NCI-H2107 (cell line): ENCODE data around the gene ADCY5.
A peak's percentile ranks its signal among the peaks of the same experiment; 100 is the strongest.
"Not testable (repeated sequence)": the region's sequence is repeated elsewhere in the genome, so short reads cannot be mapped to it uniquely, and the experiment has no call there.

Experiments
- DNase-seq: peaks from one replicate; lab custom pipeline; 2025; lab: John Stamatoyannopoulos, UW

Gene ADCY5

DNA sequence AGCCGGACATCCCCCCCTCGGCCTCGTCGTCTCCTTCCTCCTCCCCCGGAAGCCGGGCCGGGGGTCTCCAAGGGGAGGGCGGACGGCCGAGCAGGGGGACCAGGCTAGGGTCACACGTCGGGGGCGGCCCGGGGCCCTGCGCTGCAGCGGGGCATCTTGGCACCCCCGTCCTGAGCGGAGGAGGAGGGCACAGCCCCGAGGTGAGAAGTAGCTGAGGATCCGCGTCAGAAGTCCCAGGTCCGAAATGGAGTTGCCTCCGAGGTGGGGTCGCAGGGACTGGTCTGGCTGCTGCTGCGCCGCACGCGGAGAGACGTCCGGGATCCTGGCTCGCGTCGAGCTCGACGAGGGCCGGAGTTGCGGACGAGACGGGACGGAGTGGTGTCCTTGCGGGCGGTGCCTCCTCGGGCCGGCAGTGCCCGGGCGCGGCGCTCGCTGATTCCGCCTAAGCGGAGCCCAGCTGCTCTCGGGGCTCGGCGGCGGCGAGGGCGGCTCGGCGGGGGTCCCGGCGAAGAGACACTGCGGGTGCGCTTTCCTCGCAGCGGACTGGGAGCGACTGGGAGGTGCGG, at the start of gene ADCY5:
TSS of gene ADCY5 (minus strand) at position 555 of the 566 bp plus-strand sequence. CDS start at position 10, 545 bp downstream.
- DNase-seq = no peak

DNA sequence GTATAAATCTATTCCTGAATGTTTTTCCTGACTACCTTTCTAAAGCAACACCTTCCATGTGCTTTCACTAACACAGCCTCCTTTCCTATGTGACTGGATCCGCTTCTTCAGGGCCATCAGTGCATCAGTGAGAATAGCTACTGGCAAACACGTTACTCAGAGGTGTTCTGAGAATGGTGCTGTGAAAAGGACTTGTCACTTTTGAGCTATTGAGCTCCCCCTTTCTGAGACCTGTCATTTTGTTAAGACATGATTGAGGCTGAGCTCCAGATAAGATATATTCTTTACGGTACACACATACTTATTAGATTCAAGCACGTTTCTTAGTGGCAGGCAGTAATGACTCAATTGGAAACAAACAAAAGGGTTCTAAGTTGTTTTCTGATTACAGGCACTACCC, 45.0 kb upstream of the ADCY5 start:
- DNase-seq = no peak

DNA sequence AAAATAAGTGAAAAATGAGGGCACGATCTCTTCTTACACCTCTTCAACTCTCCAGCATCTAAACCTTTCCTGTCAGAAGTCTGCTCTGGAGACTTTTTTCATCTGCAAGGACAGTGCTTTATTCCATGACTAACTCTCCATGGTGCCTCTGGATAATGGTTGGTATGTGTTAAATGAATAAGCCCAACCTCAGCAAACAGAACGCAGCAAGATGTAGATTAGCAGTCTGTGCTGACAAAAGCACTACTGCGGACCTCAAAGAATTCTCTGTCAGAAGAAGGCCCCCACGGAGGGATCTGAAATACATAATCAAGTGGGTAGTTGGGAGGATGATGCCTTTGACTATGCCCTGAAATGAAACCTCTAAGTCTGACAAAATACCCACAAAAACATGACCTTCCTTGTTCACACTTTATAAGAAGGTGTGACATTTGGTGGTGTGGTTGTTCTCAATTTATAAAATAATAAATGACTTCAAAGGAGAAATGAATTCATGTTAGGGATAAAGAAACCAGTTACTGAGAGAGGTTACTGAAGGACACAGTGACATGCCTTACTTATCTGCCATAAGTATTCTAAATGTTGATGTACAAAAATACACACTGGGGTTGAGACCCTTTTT, 43.2 kb upstream of the ADCY5 start:
- DNase-seq = no peak

DNA sequence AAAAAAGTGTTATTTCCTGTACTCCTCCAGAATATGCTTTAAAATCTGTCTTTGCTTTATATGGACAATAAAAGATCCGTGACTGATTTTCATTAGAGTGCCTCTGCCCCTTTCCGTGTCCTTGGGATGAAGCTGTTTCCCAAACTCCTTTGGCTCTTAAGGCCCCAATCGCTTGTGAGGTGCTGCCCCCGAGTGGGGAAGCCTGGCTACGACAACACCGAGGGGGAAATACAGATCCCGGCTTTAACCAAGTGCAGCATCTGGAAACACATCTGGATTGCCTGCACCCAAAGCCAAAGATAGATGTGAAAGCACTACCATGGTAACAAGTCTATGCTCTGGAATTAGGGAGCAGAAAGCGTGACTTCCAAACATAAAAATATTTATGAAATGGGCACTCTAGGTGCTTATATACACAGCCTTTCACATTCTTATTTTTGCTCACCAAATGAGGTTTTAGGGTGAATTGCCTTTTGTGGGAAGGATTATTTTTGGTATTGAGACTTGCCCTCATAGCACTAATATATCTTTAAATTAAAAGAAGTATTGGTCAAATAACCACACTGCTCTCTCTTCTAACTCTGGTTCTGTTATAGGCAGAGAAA, 40.6 kb upstream of the ADCY5 start:
- DNase-seq = peak; percentile 22

DNA sequence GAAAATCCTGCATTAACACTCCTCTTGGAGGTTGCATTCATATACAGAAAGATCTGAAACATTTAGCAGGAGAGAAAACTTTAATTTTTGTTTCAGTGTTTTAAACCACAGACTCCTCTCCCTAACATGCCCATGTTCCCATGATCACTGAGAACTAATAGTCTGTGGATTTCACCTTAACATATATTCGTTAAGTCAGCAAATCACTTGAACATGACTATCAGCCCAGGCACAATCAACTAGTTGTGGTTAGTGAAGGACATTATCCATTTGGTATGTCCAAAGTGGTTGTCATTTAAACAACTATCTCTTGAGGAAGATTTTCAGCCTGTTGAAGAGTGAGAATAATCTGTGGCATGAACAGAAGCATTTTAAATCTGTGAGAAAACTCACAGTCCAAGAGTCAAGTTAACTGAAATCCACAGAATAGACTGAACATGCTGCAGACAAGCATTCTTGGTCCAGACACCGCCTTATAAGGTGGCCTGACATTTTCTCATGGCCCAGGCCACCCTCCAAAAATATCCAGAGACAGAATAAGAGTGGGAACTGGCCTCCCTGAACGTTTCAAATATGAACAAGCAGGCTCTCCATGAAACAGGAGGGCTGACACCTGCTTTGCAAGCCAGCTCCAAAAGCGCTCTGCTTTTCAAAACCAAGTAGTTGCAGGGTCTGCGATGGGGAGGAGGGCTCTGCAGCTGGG, 39.9 kb upstream of the ADCY5 start:
- no peak for DNase-seq

DNA sequence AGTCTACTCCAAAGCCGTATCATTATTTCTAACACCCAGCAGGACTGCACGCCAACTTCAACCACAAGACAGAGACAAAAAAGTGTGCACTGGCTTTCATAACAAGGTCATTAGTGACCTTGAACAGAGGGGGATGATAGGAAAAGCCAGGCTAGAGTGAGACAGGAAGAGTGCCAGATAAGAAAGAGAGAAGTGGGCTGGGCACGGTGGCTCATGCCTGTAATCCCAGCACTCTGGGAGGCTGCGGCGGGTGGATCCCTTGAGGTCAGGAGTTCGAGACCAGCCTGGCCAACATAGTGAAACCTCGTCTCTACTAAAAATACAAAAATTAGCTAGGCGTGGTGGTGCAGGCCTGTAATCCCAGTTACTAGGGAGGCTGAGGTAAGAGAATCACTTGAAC, 38.2 kb upstream of the ADCY5 start:
- not testable (repeated sequence) for DNase-seq

DNA sequence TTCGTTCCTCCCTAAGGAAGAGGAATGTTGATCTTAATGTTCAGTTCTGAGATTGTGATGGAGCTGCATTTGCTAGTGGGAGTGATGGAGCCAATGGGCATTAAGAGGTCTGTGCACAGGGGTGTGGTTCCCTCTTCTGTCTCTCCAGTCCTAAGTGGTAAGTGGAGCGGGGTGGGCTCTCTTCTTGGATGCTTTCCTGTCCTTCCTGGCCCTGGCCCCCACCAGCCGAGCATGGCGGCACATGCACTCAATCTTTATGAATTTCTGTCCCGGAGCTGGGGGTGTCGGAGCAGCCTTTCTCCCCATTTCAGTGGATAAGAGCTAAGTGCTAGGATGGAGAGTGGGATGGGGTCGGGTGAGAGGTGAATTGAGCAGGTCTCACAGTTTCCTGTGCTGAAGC, 37.6 kb upstream of the ADCY5 start:
- no peak for DNase-seq

DNA sequence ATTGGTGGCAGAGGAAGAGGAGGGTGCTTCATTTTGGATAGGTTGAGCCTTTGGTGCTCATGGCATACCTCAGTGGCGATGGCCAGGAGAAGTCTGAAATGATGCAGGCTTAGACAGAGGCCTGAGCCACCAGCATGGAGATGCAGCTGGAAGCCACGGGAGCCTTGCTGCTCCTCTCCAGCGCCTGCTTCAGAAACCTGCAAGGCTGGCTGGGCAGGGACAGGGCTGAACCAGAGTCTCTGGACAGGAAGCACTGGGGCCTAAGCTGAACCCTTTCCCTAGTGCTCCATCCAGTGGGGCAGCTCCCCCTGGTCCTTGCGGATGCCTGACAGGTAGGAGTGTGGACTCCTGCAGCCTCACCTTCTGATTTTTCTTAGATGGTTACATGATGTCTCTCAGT, 36.7 kb upstream of the ADCY5 start:
- no peak for DNase-seq

DNA sequence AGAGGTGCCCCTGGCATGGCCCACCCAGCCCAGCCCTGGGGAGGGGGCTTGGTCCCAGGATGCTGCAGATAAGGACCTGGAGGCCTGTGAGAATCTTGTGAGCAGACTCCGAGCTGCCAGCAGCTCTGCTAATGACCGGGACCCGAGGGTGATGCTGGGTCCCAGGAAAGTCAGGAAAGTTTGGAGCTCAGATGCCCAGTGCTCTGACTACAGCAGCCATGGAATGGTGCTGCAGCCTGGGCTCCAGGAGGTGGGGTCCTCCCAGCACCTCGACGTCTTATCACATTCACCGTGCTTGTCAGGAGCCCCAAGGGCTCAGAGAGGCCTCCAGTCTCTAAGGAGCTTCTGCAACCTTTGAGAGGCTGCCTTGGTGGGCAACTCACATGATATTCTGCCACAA, 34.3 kb upstream of the ADCY5 start:
- no peak for DNase-seq

DNA sequence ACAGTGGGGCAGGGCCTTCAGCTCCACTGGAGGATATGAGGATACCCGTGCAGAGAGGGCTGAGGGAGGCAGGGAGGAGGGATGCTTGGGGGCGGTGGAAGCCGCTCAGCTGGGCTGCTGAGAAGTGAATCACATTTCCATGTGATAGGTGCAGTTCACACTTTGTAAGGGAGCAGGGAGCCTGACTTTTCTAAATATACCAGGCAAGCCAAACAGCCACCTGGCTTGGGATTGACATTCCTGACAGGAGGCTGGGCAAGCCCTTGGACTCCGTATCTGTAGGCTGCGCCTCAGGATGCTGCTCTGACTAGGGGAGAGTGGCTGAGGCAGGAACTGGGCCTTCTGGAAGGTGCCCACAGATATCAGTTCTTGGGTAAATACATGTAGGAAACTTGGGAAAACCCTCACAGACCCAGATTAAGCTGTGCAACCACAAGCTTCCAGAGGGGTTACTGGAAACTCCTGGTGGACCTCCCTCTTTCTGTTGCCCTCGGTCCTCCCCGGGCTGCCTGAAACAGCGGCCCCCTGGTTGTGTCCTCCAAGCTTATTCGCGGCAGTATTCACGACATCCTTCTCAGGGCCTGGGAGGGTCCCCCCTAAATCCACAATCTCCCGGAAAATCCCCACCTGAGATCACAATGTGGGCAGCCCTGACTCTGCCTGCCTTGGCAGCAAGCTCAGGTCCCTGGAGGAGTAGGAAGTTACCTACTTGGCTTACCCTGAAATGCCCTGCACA, 33.0 kb upstream of the ADCY5 start:
- no peak for DNase-seq

DNA sequence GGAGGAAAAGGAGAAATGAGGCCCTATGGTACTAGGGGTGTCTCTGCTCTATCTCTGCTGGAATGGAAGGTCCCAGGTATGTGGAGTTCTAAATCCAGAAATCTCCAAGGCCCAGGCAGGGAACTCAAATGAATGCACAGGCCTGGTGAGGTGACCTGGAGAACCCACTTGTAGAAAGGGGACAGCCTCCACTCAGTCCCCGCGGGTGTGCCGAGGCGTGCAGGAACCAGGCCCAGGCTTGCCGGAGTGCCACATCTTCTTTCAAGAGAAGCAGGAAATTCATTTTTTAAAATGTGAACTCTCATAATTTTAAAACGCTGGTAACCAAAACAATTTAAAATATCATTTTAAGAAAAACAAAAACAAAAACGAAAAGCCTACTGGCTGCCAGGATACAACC, 32.2 kb upstream of the ADCY5 start:
- DNase-seq = no peak

DNA sequence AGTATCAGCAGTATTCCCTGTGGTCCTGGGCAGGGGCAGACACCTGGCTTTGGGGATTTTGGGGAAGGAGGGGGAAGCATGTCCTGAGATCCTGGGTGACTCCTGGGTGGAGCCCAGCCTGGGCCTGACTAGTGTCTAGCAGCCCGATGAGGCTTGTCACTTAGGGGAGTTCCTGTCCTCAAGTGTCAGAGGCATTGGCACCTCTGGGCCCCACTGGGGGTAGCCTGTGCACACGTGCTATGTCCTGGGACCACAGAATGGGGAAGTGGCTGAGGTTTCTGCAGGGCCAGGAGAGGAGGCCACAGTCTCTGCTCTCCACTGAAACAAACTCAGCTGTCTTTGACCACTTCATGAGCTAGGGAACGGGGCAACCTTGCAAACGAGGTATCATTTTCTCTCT, 31.5 kb upstream of the ADCY5 start:
- no peak for DNase-seq

DNA sequence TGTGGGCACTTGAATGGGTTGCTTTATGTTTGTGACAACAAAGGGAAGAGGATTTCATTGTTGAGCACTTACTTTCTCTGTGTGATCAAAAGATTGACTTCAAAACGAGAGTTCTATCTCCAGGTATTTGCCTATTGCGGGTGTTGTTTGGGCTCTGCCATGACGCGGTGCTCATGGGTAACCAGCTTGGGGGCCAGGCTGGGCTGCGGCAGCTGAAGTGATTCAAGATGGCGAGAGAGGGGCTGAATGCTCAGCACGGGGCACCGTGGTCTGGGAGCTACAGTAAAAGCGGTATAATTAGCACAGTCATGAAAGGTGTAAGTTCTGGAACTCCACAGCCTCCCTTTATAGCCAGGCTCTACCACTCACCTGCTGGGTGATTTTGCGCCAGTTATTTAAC, 31.0 kb upstream of the ADCY5 start:
- no peak for DNase-seq

DNA sequence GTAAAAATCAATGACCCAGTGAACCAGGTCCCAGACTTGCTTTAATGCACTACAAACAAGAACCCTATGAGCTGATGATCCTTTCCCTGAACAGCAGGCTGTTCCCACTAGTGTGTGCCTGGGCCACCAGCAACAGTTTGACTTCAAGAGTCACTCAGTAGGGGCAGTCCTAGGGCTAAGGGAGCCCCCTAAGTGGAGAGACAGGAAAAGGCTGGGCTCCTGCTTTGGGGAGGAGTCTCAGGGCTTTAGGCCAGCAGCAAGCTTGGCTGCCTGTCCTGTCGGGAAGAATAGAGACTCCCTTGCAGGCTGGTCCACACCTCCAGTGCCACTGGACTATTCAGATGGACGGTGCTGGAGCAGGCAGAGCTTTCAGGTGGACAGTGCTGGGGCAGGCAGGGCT, 29.4 kb upstream of the ADCY5 start:
- DNase-seq = no peak

DNA sequence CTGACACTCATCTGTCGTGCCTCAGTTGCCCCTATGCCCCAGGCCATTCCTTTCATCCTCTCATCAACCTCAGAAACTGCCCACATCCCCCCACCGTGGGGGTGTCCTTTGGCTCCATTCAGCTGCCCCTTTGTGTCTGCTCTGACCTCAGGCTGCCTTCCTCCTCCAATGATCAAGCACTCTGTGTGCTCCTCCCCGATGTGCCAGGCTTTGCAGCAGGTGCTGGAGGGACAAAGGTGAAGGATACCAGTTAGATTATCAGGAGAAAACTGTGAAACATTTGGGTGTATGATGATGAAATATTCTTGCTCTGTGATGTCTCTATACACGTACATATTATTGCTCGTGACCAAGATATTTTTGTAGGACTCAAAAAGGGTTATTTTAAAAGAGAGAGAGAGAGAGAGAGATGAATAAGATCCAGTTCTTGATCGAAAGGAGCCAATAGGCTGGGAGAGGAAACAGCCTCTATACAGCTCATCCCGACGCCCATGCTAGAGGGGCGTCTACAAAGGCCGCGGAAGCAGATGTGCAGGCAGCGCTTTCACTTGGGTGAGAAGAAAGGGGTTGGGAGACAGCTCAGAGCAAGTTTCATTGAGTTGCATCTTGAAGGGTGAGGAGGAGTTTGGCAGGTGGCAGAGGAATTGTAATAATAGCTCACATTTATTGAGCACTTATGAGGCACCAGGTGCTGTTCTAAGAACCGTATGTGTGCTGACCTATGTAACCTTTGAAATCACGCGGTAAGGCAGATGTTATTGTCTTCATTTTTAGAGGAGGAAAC, 28.3 kb upstream of the ADCY5 start:
- DNase-seq = no peak

DNA sequence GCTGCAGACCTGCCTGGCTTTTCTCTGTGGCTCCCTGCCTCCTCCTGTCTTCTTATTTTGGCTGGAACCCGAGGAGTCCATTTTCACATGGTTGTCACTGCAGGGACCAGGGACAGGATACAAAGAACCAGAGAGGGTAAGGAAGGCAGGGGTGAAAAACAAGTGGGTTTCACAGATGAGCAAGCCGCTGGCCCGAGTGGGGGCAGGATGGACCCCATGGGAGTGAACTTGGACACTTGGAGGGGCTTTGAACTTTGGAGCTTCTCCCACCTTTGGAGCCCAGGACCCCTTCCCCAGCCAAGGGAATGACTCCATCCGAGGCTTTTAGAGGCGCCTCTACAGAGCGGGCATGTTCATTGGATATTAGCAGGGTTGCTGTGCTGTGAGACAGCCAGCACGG, 26.9 kb upstream of the ADCY5 start:
- DNase-seq = no peak

DNA sequence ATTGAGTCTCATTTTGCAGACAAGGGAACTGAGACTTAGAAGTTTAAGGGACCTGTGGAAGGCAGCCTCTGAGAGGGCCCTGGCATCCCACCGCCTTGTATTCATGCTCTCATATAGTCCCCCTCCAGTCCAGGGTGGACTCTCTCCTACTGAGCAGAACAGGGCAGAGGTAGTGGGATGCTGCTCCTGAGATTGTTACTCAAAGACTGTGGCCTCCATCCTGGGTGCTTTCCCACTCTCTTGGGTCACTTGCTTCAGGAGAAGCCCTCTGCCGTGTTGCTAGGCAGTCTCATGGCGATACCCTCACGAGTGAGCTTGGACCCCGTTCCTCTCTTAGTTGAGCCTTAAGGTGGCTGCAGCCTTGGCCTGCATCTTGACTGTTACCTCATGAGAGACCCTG, 22.2 kb upstream of the ADCY5 start:
- no peak for DNase-seq

DNA sequence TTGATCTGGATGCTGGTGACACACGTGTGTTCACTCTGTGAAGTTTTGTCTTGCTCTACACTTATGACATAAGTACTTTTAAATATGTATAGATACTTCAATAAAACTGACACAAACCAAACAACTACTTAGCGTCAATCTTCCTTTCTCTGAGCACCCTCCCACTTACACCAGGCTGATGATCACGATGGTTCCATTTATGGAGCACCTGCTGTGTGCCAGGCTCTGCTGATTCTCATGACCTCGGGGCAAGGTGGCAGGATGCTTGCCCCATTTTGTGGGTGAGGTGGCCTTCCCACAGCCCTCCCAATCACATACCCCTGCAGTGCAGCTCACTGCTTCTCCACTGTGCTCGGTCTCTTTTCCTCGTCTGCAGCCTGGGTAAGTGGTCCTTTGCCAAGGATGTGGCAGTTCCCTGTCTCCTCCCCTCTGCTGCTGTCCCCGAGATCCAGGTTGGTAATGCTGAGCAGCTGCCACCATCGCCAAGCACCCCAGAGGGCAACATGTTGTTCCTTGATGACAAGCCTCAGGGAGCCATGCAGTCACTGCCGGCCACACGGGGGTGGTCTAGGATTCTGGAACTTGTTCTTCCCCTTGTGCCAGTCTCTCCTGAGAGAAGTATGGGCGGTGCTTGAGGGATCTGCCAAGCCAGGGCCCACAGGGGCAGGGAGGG, 20.6 kb upstream of the ADCY5 start:
- no peak for DNase-seq

DNA sequence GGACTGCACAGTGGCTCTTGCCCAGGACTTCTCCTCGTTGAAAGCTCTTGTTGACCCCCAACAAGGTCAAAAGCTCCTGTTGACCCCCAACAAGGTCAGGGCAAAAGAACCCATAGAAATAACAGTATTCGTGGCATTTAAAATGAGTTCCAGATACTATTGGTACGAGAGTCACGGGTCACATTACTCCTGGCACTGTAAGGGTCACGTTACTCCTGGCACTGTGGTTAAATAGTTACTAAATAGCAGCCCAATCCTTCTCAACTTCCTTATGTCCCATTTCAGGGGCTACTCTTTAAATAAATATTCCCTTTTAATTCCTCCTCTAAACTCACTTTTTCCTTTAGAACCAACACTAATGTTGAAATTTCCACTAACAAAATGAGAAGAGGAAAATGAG, 18.2 kb upstream of the ADCY5 start:
- no peak for DNase-seq

DNA sequence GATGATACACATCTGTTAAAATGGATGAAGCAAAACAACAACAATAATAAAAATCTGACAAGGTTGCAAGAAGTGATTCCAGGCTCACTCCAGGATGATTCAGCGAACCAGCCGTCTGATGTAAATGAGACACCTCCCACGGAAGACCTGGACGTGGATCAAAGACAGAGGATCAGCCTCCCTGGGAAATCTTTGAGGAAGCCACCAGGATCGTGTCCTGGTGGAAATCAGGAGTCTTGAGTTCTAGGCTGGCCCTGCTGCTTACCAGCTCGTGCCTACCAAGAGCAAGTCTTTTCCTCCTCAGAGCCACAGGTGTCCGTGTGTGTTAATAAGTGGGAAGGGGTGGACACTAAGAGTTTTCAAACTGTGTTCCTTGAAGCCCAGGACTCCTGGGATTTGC, 15.3 kb upstream of the ADCY5 start:
- no peak for DNase-seq

DNA sequence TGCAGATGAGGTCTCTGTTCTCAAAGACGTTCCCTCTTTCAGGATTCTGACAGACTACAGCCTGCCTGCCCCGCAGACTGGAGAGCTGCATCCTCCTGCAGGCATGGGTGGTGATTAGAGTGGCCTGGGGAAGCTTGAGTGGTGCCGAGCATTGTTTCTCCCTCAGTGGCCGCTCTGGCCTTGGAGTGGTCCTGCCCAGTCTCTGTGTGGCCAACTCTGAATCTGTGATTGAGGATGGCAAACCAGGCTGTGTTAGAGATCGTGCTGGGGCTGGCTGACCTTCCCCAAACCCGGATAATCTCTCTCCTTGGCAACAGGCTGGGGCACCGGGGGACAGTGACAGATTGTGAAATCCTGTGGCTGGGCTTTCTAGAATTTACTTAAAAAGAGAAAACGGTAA, 11.0 kb upstream of the ADCY5 start:
- DNase-seq = no peak
